ENCODE results near the gene SBF2.
"Not testable (repeated sequence)": the region's sequence is repeated elsewhere in the genome, so short reads cannot be mapped to it uniquely, and the experiment has no call there.

The SBF2 gene

DNA sequence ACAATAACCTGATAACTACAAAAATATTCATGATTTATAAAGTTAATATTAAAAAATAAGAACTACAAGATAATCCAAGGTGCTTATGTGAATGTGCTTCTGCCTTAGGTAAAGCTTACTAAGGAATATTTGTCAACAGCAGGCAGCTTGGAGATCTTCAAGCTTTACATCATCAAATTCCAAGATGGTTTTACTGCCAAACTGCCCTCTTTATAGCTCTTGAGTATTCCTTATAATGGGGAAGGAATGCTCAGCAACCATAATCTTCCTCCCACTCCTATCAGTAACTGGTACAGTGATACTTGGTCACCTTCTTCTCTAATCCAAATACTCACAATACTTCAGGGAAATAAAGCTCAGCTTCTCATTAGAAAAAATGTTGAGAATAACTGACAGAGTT, 30.1 kb downstream of the SBF2 start:
- no peak overlapping the region for H3K4me3 ChIP-seq (ENCODE audit: low read depth, low read length)
- no peak for DNase-seq (ENCODE audit: low read depth)
- TF ChIP-seq, protein P1, sequence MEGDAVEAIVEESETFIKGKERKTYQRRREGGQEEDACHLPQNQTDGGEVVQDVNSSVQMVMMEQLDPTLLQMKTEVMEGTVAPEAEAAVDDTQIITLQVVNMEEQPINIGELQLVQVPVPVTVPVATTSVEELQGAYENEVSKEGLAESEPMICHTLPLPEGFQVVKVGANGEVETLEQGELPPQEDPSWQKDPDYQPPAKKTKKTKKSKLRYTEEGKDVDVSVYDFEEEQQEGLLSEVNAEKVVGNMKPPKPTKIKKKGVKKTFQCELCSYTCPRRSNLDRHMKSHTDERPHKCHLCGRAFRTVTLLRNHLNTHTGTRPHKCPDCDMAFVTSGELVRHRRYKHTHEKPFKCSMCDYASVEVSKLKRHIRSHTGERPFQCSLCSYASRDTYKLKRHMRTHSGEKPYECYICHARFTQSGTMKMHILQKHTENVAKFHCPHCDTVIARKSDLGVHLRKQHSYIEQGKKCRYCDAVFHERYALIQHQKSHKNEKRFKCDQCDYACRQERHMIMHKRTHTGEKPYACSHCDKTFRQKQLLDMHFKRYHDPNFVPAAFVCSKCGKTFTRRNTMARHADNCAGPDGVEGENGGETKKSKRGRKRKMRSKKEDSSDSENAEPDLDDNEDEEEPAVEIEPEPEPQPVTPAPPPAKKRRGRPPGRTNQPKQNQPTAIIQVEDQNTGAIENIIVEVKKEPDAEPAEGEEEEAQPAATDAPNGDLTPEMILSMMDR (IDR thresholded peaks at IDR 0.05; ENCODE audit: insufficient read depth, low read depth, low read length, missing control alignments) = no peak

DNA sequence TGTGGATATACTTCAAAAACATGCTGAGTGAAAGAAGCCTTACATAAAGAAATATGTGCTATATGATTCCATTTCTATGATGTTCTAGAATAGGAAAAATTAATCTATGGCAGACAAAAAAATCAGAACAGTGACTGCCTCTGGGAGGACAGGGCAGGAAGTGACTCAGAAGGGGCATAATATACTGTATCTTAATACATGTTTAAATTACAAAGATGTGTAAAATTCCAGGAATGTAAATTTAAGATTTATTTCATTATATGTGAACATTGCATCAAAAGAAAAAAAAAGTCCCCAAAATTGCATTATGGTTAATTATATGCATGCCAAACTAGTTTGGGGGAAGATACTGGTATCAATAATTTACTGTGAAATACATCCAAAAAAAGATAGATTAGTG, 32.2 kb downstream of the SBF2 start:
- H3K4me3 ChIP-seq (ENCODE audit: low read depth, low read length) = no peak overlapping the region
- TF ChIP-seq, protein P1 (IDR thresholded peaks at IDR 0.05; ENCODE audit: insufficient read depth, low read depth, low read length, missing control alignments) = no peak
- no peak for DNase-seq (ENCODE audit: low read depth)

DNA sequence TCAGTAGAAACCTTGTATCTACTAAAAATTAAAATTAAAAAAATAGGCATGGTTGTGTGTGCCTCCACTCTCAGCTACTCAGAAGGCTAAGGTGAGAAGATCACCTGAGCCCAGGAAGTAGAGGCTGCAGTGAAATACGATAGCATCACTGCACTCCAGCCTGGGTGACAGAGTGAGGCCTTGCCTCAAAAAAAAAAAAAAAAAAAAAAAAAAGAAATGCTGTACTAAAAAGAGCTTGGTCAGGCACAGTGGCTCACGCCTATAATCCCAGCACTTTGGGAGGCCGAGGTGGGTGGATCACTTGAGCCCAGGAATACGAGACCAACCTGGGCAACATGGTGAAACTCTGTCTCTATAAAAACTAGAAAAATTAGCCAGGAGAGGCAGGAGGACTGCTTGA, 36.5 kb downstream of the SBF2 start:
- TF ChIP-seq, protein P1 (IDR thresholded peaks at IDR 0.05; ENCODE audit: insufficient read depth, low read depth, low read length, missing control alignments) = no peak
- DNase-seq (ENCODE audit: low read depth) = no peak
- no peak overlapping the region for H3K4me3 ChIP-seq (ENCODE audit: low read depth, low read length)

DNA sequence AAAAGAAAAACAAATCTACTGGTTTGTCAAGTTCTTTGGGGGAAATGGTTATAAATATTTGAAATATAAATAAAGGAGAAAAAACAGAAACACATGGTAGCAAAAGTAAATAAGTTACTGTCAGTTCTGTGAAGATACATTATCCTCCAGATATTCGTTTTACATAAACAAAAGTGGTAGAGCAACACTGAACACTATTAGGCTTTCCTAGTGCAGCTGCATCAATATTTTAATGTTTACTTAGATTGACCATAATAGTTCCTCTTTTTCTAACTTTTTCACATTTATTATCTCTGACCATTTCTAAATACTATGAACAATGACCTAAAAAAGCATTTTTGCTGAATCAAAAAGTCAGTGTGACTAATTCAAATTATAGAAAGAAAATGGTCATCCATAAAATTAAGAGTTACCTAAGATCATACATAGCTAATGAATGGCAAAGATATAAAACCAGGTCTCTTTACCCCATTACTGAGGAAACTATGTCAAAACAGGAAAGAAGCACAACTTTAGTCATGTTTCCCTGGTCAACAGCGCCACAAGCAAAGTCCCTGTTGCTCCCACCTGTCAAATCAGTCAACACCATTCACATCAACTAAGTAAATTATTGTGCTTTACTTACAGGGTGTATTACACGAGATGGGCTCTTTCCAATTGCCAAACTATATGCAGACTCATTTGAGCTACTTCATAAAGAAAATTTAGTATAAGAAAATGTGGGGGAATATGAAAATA, 38.5 kb downstream of the SBF2 start:
- DNase-seq (ENCODE audit: low read depth) = no peak
- no peak overlapping the region for H3K4me3 ChIP-seq (ENCODE audit: low read depth, low read length)
- TF ChIP-seq, protein P1 (IDR thresholded peaks at IDR 0.05; ENCODE audit: insufficient read depth, low read depth, low read length, missing control alignments) = no peak

DNA sequence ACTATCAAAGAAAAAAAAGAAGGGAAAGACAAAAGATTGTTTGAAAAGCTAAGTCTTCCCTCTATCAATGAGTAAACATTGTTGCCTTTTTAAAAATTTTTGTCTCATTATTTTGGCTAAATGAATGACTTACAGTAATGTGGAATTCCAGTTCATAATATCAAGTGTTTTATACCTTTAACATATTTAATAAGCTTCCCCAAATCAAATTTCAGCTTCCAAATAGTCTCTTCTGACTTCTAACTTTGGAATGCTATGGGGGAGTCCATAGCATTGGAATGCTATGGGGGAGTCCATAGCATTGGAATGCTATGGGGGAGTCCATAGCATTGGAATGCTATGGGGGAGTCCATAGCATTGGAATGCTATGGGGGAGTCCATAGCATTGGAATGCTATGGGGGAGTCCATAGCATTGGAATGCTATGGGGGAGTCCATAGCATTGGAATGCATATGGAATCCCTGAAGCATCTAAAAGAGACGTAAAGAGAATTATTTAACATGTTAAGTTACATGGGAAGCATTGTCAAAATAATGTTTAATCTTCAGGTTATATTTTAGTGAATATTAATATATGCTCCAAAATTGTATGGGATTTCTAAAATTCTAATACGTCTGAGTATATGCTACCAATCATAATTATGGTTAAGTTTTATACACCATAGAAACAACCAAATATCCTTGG, 44.4 kb downstream of the SBF2 start:
- DNase-seq (ENCODE audit: low read depth); H3K4me3 ChIP-seq (ENCODE audit: low read depth, low read length): not testable (repeated sequence)

DNA sequence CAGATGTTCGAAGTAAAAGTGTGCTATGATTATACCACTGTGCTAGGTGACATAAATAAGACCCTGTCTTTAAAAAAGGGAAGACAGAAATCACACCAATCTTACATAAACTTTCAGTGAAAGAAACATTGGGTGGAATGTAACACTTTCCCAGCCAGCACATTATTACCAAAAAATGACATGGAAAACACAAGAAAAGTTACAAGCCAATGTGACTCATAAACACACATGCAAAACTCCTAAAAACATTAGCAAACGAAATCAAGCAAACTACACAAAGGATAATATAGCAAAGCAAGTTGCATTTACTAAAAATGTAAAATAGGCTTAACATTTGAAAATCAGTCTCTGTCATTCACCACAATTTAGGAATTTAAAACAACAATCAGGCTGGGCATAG, 47.0 kb downstream of the SBF2 start:
- TF ChIP-seq, protein P1 (IDR thresholded peaks at IDR 0.05; ENCODE audit: insufficient read depth, low read depth, low read length, missing control alignments) = no peak
- no peak for DNase-seq (ENCODE audit: low read depth)
- H3K4me3 ChIP-seq (ENCODE audit: low read depth, low read length) = no peak overlapping the region

DNA sequence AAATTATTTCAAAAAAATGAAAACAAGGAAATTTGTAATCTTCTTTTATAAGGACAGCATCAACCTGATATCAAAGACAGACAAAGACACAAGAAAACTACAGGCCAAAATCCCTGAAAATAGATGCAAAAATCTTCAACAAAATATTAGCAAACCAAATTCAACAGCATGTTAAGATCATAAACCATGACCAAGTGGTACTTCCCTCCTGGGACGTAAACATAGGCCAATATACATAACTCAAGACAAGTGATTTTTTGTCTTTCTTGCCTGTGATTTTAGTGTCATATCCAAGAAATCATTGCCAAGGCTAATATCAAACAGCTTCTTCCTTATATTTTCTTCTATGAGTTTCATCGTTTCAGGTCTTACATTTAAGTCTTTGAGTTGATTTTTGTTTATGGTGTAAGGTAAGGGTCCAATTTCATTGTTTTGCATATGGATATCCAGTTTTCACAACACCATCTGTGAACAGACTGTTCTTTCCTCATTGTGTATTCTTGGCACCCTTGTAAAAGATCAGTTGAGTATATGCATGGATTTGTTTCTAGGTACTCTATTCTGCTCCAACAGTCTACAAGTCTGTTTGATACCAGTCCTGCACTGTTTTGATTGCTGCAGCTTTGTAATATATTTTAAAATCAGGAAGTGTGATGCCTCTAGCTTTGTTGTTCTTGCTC, 50.0 kb downstream of the SBF2 start:
- no peak for DNase-seq (ENCODE audit: low read depth)
- TF ChIP-seq, protein P1 (IDR thresholded peaks at IDR 0.05; ENCODE audit: insufficient read depth, low read depth, low read length, missing control alignments) = no peak
- no peak overlapping the region for H3K4me3 ChIP-seq (ENCODE audit: low read depth, low read length)
